Upper lobe of right lung (tissue), 1 donor: ENCODE results near the gene PXDN. TPM values are rescaled to one million over a fixed set of nuclear protein-coding genes. Genes with fewer than 3 reads are reported as not detected.

ENCODE experiments used
- ATAC-seq: fragments of 200-7000 bp; cut with Tn5 transposase; one replicate; pipeline ENCODE4 v1.9.1; 2020; ENCODE audit warnings: mild to moderate bottlenecking, moderate library complexity
- DNase-seq: peaks from one replicate; pipeline ENCODE4 v3.0.0-alpha.2; 2020
- H3K27ac ChIP-seq: fragments of 200-600 bp; one replicate; pipeline ENCODE4 v1.8.0; 2022
- H3K27me3 ChIP-seq: fragments of 200-600 bp; one replicate; pipeline ENCODE4 v1.8.0; 2022; ENCODE audit warnings: mild to moderate bottlenecking
- H3K36me3 ChIP-seq: fragments of 200-600 bp; one replicate; pipeline ENCODE4 v1.8.0; 2022
- H3K4me1 ChIP-seq: fragments of 200-600 bp; one replicate; pipeline ENCODE4 v1.8.0; 2022
- H3K4me3 ChIP-seq: fragments of 200-600 bp; one replicate; pipeline ENCODE4 v1.8.0; 2022; ENCODE audit warnings: mild to moderate bottlenecking
- H3K9me3 ChIP-seq: fragments of 200-600 bp; one replicate; pipeline ENCODE4 v1.8.0; 2022
- intact Hi-C: fragments of 100-400 bp; cut with DNase I; formaldehyde crosslinking; loops from one replicate; pipeline ENCODE4 v1.11.0; 2022
- total RNA-seq: library from RNA; stranded (reverse); fragmentation: NEBNext Ultra II Directional; extraction: Animal tissue kit (Norgen Biotek cat#: 25700); gene quantifications from one replicate; pipeline ENCODE4 v1.2.1, GENCODE V29; 2021
- TF ChIP-seq, protein P1 (sequence below): fragments of 200-600 bp; IDR thresholded peaks from one replicate; pipeline ENCODE4 v1.8.0; 2022; ENCODE audit warnings: antibody characterized with exemption
- donor health status: DM: no; HTN: yes; CAD: no; lungs with severe emphysema.

The PXDN gene
- total RNA-seq, 1 donor from 2014 or later: 58.4 TPM

DNA sequence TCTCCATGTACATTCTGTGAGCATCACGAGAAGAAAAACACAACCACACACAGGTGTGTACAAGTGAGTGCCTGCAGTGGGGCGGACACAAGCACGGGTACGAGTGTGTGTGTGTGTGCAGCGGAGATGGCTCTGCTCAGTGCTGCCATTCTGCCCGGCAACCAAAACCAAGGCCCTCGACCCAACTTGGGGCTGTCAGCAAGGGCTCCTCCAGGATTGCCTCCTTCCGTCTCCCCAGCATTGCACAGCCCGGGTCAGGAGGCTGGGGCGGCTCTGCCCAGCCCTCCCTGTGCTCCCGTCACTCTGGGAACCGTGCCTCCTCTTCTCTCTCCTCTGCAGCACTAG lies 66.5 kb downstream of the PXDN start:
- Histone ChIP-seq H3K36me3 (peaks cover 30% of the 10 kb centered on the region), H3K4me3 (no peak overlapping the region), H3K27me3 (no peaks in the 10 kb centered on the region), H3K4me1 (peaks cover 5% of the 10 kb centered on the region), H3K27ac (no peak overlapping the region), H3K9me3 (no peaks in the 10 kb centered on the region)
- TF ChIP-seq, protein P1, sequence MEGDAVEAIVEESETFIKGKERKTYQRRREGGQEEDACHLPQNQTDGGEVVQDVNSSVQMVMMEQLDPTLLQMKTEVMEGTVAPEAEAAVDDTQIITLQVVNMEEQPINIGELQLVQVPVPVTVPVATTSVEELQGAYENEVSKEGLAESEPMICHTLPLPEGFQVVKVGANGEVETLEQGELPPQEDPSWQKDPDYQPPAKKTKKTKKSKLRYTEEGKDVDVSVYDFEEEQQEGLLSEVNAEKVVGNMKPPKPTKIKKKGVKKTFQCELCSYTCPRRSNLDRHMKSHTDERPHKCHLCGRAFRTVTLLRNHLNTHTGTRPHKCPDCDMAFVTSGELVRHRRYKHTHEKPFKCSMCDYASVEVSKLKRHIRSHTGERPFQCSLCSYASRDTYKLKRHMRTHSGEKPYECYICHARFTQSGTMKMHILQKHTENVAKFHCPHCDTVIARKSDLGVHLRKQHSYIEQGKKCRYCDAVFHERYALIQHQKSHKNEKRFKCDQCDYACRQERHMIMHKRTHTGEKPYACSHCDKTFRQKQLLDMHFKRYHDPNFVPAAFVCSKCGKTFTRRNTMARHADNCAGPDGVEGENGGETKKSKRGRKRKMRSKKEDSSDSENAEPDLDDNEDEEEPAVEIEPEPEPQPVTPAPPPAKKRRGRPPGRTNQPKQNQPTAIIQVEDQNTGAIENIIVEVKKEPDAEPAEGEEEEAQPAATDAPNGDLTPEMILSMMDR: no peak
- ATAC-seq: no peak
- intact Hi-C loops: loop anchor here (10.0 kb wide), 1 partner anchor 67 kb away; the partner anchor contains the start of gene PXDN
- DNase-seq: no peak

DNA sequence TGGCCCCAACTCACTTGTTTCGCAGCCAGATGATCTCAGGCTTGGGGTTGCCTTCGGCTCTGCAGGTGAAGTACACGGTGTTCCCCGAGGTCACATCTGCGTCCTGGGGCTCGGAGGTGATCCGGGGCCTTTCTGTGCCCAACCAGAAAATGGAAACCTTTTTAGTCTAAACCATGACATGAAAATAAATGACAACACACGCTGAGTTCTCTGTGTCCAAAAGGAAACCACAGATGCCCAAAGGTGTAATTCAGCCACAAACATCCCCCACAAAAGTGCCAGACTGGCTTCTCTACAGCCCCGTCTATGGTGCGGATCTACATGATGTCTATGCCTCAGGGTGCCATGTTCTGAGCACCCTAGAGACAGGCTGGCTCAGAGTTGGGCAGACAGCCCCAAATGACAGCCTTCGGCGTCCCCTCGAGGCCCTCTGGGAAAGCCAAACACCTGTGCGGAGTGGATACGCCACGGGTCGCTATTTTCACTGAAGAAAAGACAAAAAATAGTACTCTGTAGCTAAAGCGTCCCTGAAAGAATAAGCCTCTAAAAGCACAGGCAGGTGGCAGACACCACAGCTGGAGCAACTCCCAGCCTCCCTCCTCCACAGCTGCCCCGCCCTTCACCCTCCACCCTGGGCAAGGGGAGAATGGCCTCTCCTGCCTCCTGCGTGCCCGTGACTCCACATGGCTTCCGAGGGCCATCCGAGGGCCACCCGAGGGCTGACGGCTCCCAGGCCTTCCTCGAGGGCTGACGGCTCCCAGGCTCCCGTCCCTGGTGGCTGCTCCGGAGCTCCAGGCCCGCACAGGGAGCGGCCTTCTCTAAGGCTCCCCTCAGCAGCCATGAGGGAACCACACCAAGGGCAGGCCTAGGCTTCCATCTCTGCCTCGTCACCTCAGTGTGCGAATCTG lies 67.1 kb downstream of the PXDN start:
- TF ChIP-seq, protein P1: no peak
- H3K4me1 ChIP-seq: peaks cover 5% of the 10 kb centered on the region
- H3K27ac ChIP-seq: no peak overlapping the region
- H3K27me3 ChIP-seq: no peaks in the 10 kb centered on the region
- intact Hi-C loops: loop anchor here (10.0 kb wide), 1 partner anchor 68 kb away; the partner anchor contains the start of gene PXDN
- DNase-seq: peak; percentile 59
- no peaks in the 10 kb centered on the region for H3K9me3 ChIP-seq
- peaks cover 32% of the 10 kb centered on the region for H3K36me3 ChIP-seq
- no peak for ATAC-seq
- no peak overlapping the region for H3K4me3 ChIP-seq

DNA sequence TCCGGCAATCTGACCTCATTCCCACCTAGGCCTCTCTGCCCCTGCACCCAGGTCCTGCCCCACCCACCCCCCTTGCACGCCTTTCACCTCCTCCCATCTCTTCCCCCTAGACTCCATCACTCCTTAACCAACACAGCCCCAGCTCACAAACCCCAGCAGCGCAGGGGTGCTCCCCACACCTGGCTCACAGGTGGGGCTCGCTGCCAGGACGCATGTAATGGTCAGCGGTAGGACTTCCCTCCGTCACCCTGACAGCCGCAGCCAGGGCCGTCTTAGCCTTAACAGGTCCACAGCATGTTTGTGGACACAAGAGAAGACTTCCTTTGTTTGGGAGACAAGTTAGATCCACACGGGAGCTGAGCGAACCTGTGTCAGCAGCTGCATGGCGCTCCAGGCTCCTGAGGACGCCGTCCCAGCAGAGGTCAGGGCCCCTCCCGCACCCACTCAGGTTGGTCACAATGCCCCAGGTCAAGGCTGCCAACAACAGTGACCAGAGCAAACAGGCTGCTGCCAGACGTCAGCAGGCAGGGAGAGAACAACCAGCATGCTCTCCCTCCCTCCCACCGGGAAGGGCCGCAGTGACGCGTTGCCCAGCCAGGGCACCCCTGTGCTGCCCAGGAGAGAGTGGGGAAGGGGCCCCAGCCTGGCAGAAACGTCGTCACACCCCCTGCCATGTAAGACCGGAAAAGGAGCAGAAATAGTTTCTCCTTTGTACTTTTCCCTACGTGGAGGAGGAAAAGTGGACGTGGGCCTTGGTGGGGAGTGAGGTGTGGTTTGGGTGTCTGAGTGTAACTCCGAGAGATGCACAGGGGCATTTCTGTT lies 68.0 kb downstream of the PXDN start:
- Histone ChIP-seq H3K9me3 (no peaks in the 10 kb centered on the region), H3K27me3 (no peaks in the 10 kb centered on the region), H3K36me3 (peaks cover 32% of the 10 kb centered on the region), H3K4me1 (peaks cover 1% of the 10 kb centered on the region), H3K4me3 (no peak overlapping the region), H3K27ac (no peak overlapping the region)
- DNase-seq (no peak), ATAC-seq (no peak)
- TF ChIP-seq, protein P1: no peak
- intact Hi-C loops: loop anchor here (10.0 kb wide), 1 partner anchor 68 kb away; the partner anchor contains the start of gene PXDN

DNA sequence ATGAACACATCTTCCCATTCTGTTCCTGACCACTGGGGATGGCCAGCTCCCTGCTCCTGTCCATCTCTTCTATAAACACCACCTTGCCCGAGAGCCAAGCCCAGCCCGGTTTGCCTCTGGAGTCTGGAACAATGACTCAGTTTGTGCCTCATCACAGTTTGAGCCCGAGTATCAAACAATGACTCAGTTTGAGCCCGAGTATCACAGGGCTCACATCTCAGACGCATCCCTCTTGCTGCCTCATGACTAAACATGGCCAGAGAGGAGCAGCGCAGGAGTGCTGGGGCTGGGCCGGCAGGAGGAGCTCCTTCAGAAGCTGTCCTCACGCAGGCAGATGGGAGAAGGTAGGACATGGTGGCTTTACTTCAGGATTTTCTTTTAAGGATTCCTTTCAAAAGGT lies 68.7 kb downstream of the PXDN start:
- no peak overlapping the region for H3K4me3 ChIP-seq
- intact Hi-C loops: loop anchor here (10.0 kb wide), 1 partner anchor 69 kb away; the partner anchor contains the start of gene PXDN
- peaks cover 32% of the 10 kb centered on the region for H3K36me3 ChIP-seq
- H3K4me1 ChIP-seq: no peaks in the 10 kb centered on the region
- no peak overlapping the region for H3K27ac ChIP-seq
- no peak for ATAC-seq
- TF ChIP-seq, protein P1: no peak
- no peaks in the 10 kb centered on the region for H3K9me3 ChIP-seq
- no peak for DNase-seq
- H3K27me3 ChIP-seq: no peaks in the 10 kb centered on the region

DNA sequence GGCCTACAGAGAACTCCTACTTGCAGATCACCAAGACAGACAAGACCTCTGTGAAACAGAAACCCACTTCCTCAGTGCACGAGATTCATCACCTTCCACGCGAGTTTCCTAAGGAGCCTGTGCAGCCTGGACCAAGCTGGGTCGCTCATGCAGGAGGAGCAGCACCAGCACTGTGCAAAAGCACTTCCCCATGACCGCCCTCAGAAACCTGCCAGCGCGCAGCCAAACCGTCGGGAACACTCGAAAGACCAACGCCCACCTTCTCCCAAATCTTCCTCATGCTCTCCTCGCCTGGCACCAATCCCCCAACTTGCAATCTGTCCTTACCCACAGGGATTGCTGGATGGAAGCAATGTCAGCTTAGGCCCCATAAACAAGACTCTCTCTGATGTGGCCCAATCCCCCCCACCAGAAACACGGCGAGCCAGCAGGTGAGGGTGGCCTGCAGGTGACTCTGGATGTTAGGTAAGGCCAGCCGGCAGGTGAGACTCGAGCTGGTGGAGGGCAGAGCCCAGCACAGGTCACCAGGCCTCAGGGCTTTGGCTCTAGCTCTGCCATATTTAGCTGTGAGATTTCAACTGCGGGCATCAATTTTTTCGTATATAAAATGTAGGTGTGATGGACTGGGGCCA lies 69.4 kb downstream of the PXDN start:
- DNase-seq (no peak), ATAC-seq (no peak)
- H3K27ac ChIP-seq: no peak overlapping the region
- no peak overlapping the region for H3K4me3 ChIP-seq
- intact Hi-C loops: loop anchor here (10.0 kb wide), 1 partner anchor 70 kb away; the partner anchor contains the start of gene PXDN
- TF ChIP-seq, protein P1: no peak
- peaks cover 32% of the 10 kb centered on the region for H3K36me3 ChIP-seq
- no peaks in the 10 kb centered on the region for H3K9me3 ChIP-seq
- no peaks in the 10 kb centered on the region for H3K4me1 ChIP-seq
- no peaks in the 10 kb centered on the region for H3K27me3 ChIP-seq
